Testis (tissue), 3 donors: ENCODE data around the gene HARS2. TPM values are rescaled to one million over a fixed set of nuclear protein-coding genes. Genes with fewer than 3 reads are reported as not detected.

Experiments
- DNase-seq: peaks from one replicate; pipeline ENCODE4 v3.0.0-alpha.2; 2019
- H3K27ac ChIP-seq, 2 donors: fragments of 200-600 bp; sonication (generic); one replicate each; pipeline ENCODE4 v1.5.1; 2019
- H3K27me3 ChIP-seq: fragments of 200-600 bp; sonication (generic); one replicate; pipeline ENCODE4 v1.5.1; 2019
- H3K36me3 ChIP-seq: fragments of 200-600 bp; sonication (generic); one replicate; pipeline ENCODE4 v1.5.1; 2017; ENCODE audit warnings: low read depth; ENCODE audit errors: missing control alignments
- H3K4me1 ChIP-seq: fragments of 200-600 bp; sonication (generic); one replicate; pipeline ENCODE4 v1.5.1; 2019
- H3K4me3 ChIP-seq, 2 donors: fragments of 200-600 bp; sonication (generic); one replicate each; pipeline ENCODE4 v1.5.1; 2017 to 2019
- H3K9me3 ChIP-seq: fragments of 200-600 bp; sonication (generic); one replicate; pipeline ENCODE4 v1.5.1; 2017
- POLR2A ChIP-seq: fragments of 450-650 bp; IDR thresholded peaks from one replicate; pipeline ENCODE4 v1.6.1; 2017; ENCODE audit warnings: antibody characterized with exemption, mild to moderate bottlenecking, moderate library complexity
- WGBS, 2 donors: methylation state at CpG; one replicate each; pipeline ENCODE4 v1.1.5; 2018; 5-methylcytosine and 5-hydroxymethylcytosine counted together
- intact Hi-C: fragments of 100-400 bp; cut with DNase I; formaldehyde crosslinking; loops from one replicate; pipeline ENCODE4 v1.15.1; 2023; ENCODE audit warnings: low total_unique reads
- polyA plus RNA-seq: library from polyadenylated mRNA; stranded (reverse); fragments of 350-450 nt; fragmentation: Illumina TruSeq; extraction: RNeasy Lipid Tissue Mini Kit (QIAGEN cat#74804); gene quantifications from one replicate; pipeline ENCODE4 v1.2.3, GENCODE V29; 2014; ENCODE audit warnings: low read depth, low replicate concordance; ENCODE audit not compliant: insufficient read depth
- total RNA-seq, 2 donors: library from RNA; depleted of rRNA; stranded (reverse); fragments of >200 nt; gene quantifications; one replicate each; pipeline ENCODE4 v1.2.3, GENCODE V29; 2016
- TF ChIP-seq, protein P1 (sequence below), 3 experiments: fragments of 450-650 bp in 2 of 3; fragments of 200-600 bp in 1 of 3; sonication (generic) in 1 of 3; IDR thresholded peaks; one replicate each; pipeline ENCODE4 v1.5.1; 2016 to 2019; ENCODE audit warnings: antibody characterized with exemption in 3 of 3, mild to moderate bottlenecking in 2 of 3, moderate library complexity in 1 of 3

HARS2 gene
- total and polyA plus RNA-seq, 3 donors from 2014 or later, result 30.8 to 43.1 (median 40.2) TPM

DNA sequence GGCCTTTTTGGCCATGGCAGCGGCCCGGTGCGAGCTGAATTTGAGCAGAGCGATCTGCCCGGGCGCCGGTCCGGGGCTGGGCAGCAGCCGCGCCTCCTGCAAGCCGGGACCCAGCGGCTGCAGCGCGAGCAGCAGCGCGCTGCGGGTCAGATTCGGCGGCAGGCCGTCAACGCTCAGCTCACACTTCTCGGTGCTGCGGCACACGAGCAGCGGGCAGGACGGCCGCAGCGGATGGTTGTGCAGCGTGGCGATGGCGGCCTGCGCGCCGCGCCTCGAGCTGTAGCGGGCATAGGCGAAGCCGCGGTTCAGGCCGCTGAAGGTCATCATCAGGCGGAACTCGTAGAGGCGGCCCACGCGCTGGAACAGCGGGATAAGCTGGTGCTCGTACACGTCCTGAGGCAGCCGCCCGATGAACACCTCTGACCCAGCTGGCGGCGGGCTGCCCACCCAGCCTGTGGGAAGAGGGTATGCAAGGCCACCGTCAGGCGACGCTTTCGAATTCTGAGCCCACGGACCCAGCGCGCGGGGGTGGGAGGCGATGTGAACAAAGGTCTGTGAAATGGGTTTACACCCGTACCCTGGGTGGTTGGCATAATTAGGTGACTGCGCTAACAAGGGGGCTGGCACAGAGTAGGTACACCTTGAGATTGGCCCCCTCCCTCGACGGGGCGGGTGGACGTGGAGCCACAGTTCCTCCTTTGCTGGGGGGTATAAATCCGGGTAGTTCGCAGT lies 18.6 kb upstream of the HARS2 start:
- Histone ChIP-seq H3K27ac (no peak overlapping the region), H3K4me1 (no peaks in the 10 kb centered on the region), H3K36me3 (no peaks in the 10 kb centered on the region), H3K27me3 (no peaks in the 10 kb centered on the region), H3K4me3 (peak overlapping the region; percentile 38 to 39), H3K9me3 (no peaks in the 10 kb centered on the region)
- no peak for TF ChIP-seq POLR2A
- TF ChIP-seq, protein P1, sequence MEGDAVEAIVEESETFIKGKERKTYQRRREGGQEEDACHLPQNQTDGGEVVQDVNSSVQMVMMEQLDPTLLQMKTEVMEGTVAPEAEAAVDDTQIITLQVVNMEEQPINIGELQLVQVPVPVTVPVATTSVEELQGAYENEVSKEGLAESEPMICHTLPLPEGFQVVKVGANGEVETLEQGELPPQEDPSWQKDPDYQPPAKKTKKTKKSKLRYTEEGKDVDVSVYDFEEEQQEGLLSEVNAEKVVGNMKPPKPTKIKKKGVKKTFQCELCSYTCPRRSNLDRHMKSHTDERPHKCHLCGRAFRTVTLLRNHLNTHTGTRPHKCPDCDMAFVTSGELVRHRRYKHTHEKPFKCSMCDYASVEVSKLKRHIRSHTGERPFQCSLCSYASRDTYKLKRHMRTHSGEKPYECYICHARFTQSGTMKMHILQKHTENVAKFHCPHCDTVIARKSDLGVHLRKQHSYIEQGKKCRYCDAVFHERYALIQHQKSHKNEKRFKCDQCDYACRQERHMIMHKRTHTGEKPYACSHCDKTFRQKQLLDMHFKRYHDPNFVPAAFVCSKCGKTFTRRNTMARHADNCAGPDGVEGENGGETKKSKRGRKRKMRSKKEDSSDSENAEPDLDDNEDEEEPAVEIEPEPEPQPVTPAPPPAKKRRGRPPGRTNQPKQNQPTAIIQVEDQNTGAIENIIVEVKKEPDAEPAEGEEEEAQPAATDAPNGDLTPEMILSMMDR (IDR thresholded peaks at IDR 0.05), result no peak
- 46 to 61% methylated on average over 15 to 70 of the region's 70 CpGs for WGBS, 2 donors
- DNase-seq, result peak; percentile 41
- intact Hi-C loops, result no loop called here

DNA sequence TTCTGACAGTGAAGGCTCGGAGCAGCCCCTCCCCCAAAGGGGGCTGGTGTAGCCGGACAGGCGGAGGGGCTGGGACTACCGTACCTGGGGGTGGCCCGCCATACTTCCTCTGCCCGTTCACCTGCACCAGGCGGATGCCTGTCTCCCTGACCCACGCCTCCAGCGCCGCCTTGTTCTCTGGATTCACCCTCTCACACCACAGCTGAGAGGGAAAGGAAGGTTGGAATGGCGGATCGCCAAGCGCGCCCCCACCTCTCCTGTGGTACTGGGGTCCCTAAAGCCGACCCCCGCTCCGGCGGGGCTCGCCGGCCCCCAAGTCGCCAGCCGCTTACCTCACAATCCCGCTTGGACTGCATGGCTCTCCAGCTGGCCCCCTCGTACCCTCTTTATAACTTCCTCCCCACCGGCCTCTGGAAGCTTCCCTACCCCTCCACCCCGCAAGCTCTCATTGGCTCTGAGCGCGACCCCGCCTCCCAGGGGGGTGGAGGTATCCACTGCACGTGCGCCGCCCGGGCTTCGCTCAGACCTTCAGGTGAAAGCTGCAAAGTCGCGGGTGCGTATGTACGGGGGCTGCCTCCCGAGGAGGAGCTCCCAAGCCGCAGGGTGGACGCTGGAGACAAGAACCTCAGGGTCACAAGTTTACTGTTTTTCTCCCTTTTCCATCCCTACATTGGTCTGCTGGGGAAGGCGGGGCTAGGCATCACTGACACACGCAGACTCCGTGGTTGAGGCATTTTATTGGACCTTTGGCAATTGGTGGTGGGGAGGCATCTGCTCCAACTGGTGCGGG lies 17.9 kb upstream of the HARS2 start, which contains the start of gene DND1:
DND1 (minus strand) TSS at position 390 of the 790 bp plus-strand sequence; CDS start at position 356, 34 bp downstream.
- no peaks in the 10 kb centered on the region for H3K4me1 ChIP-seq
- 68 to 72% methylated on average over 41 to 45 of the region's 45 CpGs for WGBS, 2 donors
- no peaks in the 10 kb centered on the region for H3K27me3 ChIP-seq
- intact Hi-C loops, result no loop called here
- H3K27ac ChIP-seq, result peak within 1 kb of the TSS in 1 of 2 donors; percentile 24
- H3K9me3 ChIP-seq, result no peaks in the 10 kb centered on the region
- TF ChIP-seq POLR2A, result no peak
- TF ChIP-seq, protein P1 (IDR thresholded peaks at IDR 0.05), result no peak
- H3K36me3 ChIP-seq, result no peaks in the 10 kb centered on the region
- DNase-seq, result peak; percentile 64
- peak within 1 kb of the TSS; percentile 38 to 39 for H3K4me3 ChIP-seq

DNA sequence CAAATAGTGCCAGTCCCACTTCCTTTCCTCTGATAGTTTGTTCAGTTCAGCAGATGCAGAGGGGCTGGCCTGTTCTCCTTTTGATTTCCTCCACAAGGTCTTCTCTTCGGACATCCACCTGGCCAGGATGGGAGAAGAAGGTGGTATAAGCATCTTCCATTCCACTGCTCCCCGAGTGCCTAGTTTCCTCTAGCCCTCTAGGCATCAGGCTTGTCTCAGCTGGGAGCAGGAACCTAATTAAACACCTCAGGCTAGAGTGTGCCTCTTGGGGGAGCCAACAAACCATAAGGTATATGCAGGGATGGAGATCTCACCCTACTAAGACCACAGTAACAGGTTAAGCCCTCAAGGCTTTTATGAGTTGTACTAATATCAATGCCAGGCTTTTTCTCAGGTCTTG lies 17.0 kb upstream of the HARS2 start:
- no peak overlapping the region for H3K27ac ChIP-seq
- no peaks in the 10 kb centered on the region for H3K36me3 ChIP-seq
- intact Hi-C loops, result no loop called here
- TF ChIP-seq, protein P1 (IDR thresholded peaks at IDR 0.05), result no peak
- no peak for TF ChIP-seq POLR2A
- H3K9me3 ChIP-seq, result no peaks in the 10 kb centered on the region
- 78 to 80% methylated on average over 2 of the region's 2 CpGs for WGBS, 2 donors
- no peaks in the 10 kb centered on the region for H3K27me3 ChIP-seq
- peak overlapping the region in 1 of 2 donors; percentile 38 for H3K4me3 ChIP-seq
- H3K4me1 ChIP-seq, result no peaks in the 10 kb centered on the region
- no peak for DNase-seq

DNA sequence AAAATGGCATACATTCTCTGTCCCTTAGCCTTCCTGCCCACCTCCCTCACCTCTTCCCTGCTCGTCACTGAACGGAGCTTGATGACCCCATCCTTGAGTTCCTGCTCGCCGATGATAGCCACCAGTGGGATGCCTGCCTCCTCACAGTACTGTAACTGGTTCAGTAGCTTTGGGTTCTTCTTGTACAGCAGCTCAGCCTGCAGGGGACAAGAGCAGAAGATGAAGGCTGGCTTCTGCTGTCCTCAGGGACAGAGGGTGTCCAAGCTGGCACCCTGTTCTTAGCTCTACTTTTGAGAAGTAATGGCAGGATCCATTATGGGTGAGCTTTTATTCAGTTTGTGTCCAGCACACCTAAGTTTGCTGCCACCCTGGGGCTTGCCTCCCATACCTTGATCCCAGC lies 16.6 kb upstream of the HARS2 start:
- WGBS, 2 donors, result 92 to 93% methylated on average over 4 of the region's 4 CpGs
- Histone ChIP-seq H3K4me1 (no peaks in the 10 kb centered on the region), H3K36me3 (no peaks in the 10 kb centered on the region), H3K9me3 (no peaks in the 10 kb centered on the region), H3K4me3 (no peak overlapping the region), H3K27me3 (no peaks in the 10 kb centered on the region), H3K27ac (no peak overlapping the region)
- TF ChIP-seq, protein P1 (IDR thresholded peaks at IDR 0.05), result no peak
- TF ChIP-seq POLR2A, result no peak
- DNase-seq, result no peak
- intact Hi-C loops, result no loop called here
